ENCODE data around the gene TRAPPC2L.

TRAPPC2L gene

DNA sequence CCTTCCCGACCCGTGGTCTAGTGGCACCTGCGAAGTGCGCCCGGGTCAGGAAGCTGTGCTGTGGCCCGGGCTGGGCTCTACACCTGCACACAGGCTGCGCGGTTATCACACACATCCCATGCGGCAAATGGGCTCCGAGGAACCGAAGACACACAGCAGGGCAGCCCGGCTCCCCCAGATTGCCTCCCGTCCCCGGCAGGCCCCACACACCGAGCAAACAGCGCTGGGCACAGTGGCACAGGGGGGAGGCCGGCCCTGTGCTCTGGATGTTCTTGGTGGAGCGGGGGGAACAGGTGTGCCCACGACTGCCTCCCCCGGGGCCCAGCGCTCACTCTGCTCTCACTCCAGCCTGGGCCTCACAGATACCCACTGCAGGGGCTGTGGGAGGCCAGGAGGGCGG, 38.4 kb downstream of the TRAPPC2L start:
- no peak overlapping the region for H3K4me3 ChIP-seq (ENCODE audit: control insufficient read depth, low read depth, low read length)
- no peak for TF ChIP-seq CTCF (conservative IDR thresholded peaks at IDR 0.05; ENCODE audit: control insufficient read depth, insufficient read depth, low read depth, low read length)
- no peak for DNase-seq (ENCODE audit: low read depth)

- TF ChIP-seq CTCF (conservative IDR thresholded peaks at IDR 0.05; ENCODE audit: control insufficient read depth, insufficient read depth, low read depth, low read length) = no peak
- H3K4me3 ChIP-seq (ENCODE audit: control insufficient read depth, low read depth, low read length) = no peak overlapping the region
- no peak for DNase-seq (ENCODE audit: low read depth)
These were observed 39.5 kb downstream of the TRAPPC2L start for GRCh38 chr16:88896238-88897070.

- no peak overlapping the region for H3K4me3 ChIP-seq (ENCODE audit: control insufficient read depth, low read depth, low read length)
- no peak for TF ChIP-seq CTCF (conservative IDR thresholded peaks at IDR 0.05; ENCODE audit: control insufficient read depth, insufficient read depth, low read depth, low read length)
- DNase-seq (ENCODE audit: low read depth) = no peak
These were observed 40.9 kb downstream of the TRAPPC2L start for GRCh38 chr16:88897696-88898425.

GRCh38 chr16:88899901-88900661, 43.2 kb downstream of the TRAPPC2L start:
- TF ChIP-seq CTCF (conservative IDR thresholded peaks at IDR 0.05; ENCODE audit: control insufficient read depth, insufficient read depth, low read depth, low read length) = no peak
- no peak for DNase-seq (ENCODE audit: low read depth)
- no peak overlapping the region for H3K4me3 ChIP-seq (ENCODE audit: control insufficient read depth, low read depth, low read length)

GRCh38 chr16:88900662-88901052, 43.7 kb downstream of the TRAPPC2L start:
- no peak for DNase-seq (ENCODE audit: low read depth)
- no peak overlapping the region for H3K4me3 ChIP-seq (ENCODE audit: control insufficient read depth, low read depth, low read length)
- TF ChIP-seq CTCF (conservative IDR thresholded peaks at IDR 0.05; ENCODE audit: control insufficient read depth, insufficient read depth, low read depth, low read length) = no peak

DNA sequence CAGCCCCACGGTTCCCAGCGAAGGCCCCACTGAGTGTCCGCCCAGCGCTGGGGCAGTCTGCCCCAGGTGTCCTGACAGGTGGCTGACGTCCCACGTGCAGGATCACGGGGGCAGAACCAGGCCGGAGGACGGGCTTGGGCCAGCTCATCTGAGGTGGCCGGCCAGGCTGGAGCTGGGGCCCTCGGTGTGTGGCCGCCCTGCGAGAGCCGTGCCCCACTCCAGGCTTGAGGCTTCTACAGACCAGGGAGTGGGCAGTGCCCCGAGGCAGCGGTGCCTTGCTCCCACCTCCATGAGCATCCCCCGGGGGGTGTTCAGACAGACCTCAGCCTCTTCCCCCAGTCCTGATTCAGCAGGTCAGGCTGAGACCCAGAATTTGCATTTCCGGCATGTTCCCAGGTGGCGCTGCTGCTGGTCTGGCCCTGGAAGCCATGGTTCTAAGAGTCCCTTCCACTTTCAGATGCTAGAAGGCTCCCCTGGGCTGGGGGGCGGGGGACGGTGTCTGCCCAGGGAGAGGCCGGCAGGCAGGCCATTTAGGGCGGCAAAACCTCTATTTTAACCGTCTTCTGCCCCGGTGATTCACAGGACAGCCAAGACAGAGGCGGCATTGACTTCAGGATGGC, 44.9 kb downstream of the TRAPPC2L start:
- no peak overlapping the region for H3K4me3 ChIP-seq (ENCODE audit: control insufficient read depth, low read depth, low read length)
- TF ChIP-seq CTCF (conservative IDR thresholded peaks at IDR 0.05; ENCODE audit: control insufficient read depth, insufficient read depth, low read depth, low read length) = no peak
- no peak for DNase-seq (ENCODE audit: low read depth)
